B cell (primary cell): ENCODE results near the gene AFAP1L1. TPM values are rescaled to one million over a fixed set of nuclear protein-coding genes. Genes with fewer than 3 reads are reported as not detected.

ENCODE experiments used
- ATAC-seq: fragments of 200-7000 bp; cut with Tn5 transposase; one replicate; pipeline ENCODE4 v1.10.0; 2021; ENCODE audit warnings: low read depth, mild to moderate bottlenecking, moderate number of reproducible peaks, moderate library complexity
- CTCF ChIA-PET: fragments of 350-600 bp; sonication (Branson Sonifier 250); formaldehyde crosslinking; loops from one replicate; lab custom pipeline; 2021; ENCODE audit warnings: antibody characterized with exemption, inconsistent platforms; lab: Charles Lee
- POLR2A ChIA-PET: fragments of 350-600 bp; sonication (Branson Sonifier 250); formaldehyde crosslinking; loops from one replicate; lab custom pipeline; 2021; ENCODE audit warnings: antibody characterized with exemption; lab: Charles Lee
- DNase-seq: peaks from one replicate; pipeline ENCODE4 v3.0.0; 2013
- H2AFZ ChIP-seq: 2 replicates; pipeline ENCODE4 v1.6.1; 2012; ENCODE audit warnings: mild to moderate bottlenecking, low read depth, low read length; ENCODE audit not compliant: insufficient read depth, poor library complexity, severe bottlenecking
- H3K27ac ChIP-seq, 2 donors: 1 replicate in 1 of 2; 2 replicates in 1 of 2; pipeline ENCODE4 v1.5.1; 2012 to 2013; ENCODE audit warnings: low read length in 2 of 2, mild to moderate bottlenecking in 2 of 2, moderate library complexity in 1 of 2
- H3K27me3 ChIP-seq, 4 experiments: fragments of 200-600 bp in 1 of 4; sonication (generic) in 1 of 4; replicated peaks in 1 of 4; 1 replicate in 2 of 4; 2 replicates in 2 of 4; pipeline versions ENCODE4 v1.6.1 to v1.7.0; 2013 to 2016; ENCODE audit warnings: low read length in 3 of 4, mild to moderate bottlenecking in 2 of 4, mixed read lengths in 1 of 4, moderate library complexity in 1 of 4; ENCODE audit not compliant: insufficient read depth in 4 of 4, control insufficient read depth in 3 of 4; ENCODE audit errors: control extremely low read depth in 1 of 4
- H3K36me3 ChIP-seq, 2 experiments: replicated peaks in 1 of 2; 1 replicate in 1 of 2; 2 replicates in 1 of 2; pipeline versions ENCODE4 v1.6.1 to v1.7.1; 2013; ENCODE audit warnings: low read length in 1 of 2; ENCODE audit not compliant: insufficient read depth in 2 of 2, control insufficient read depth in 1 of 2; ENCODE audit errors: control extremely low read depth in 1 of 2, extremely low read depth in 1 of 2
- H3K4me1 ChIP-seq, 2 donors: fragments of 200-600 bp in 1 of 2; sonication (generic) in 1 of 2; 1 replicate in 1 of 2; 2 replicates in 1 of 2; pipeline versions ENCODE4 v1.5.1 to v1.6.1; 2013 to 2017; ENCODE audit warnings: low read length in 2 of 2; ENCODE audit not compliant: control insufficient read depth in 2 of 2, insufficient read depth in 2 of 2
- H3K4me2 ChIP-seq: replicated peaks from 2 replicates; pipeline ENCODE3; 2012; ENCODE audit warnings: mild to moderate bottlenecking, low read depth, low read length; ENCODE audit not compliant: poor library complexity, severe bottlenecking
- H3K4me3 ChIP-seq, 5 experiments: fragments of 200-600 bp in 1 of 5; sonication (generic) in 1 of 5; 1 replicate in 3 of 5; 2 replicates in 2 of 5; pipeline versions ENCODE4 v1.5.1 to v1.7.0; 2011 to 2016; ENCODE audit warnings: low read length in 4 of 5, mild to moderate bottlenecking in 4 of 5, low read depth in 2 of 5, control low read depth in 1 of 5, moderate library complexity in 1 of 5; ENCODE audit not compliant: insufficient read depth in 1 of 5; ENCODE audit errors: control extremely low read depth in 1 of 5, extremely low read depth in 1 of 5
- H3K79me2 ChIP-seq: fragments of 200-600 bp; sonication (generic); one replicate; pipeline ENCODE4 v1.6.0; 2016; ENCODE audit warnings: low read length; ENCODE audit not compliant: control insufficient read depth, insufficient read depth
- H3K9ac ChIP-seq: fragments of 200-600 bp; sonication (generic); 2 replicates; pipeline ENCODE4 v1.6.1; 2017; ENCODE audit warnings: mild to moderate bottlenecking, low read length, moderate library complexity
- H3K9me3 ChIP-seq, 3 donors: one replicate each; pipeline versions ENCODE4 v1.6.1 to v1.7.1; 2013; ENCODE audit warnings: low read length in 2 of 3; ENCODE audit not compliant: control insufficient read depth in 2 of 3, insufficient read depth in 1 of 3; ENCODE audit errors: control extremely low read depth in 1 of 3
- H4K20me1 ChIP-seq: 2 replicates; pipeline ENCODE4 v1.6.0; 2012; ENCODE audit warnings: mild to moderate bottlenecking, low read length; ENCODE audit not compliant: insufficient read depth, control insufficient read depth, poor library complexity, severe bottlenecking
- H3K27ac Mint-ChIP-seq: one replicate; pipeline ENCODE4 v1.8.0; 2021; ENCODE audit warnings: mixed read lengths
- H3K27me3 Mint-ChIP-seq: one replicate; pipeline ENCODE4 v1.8.0; 2021; ENCODE audit warnings: mixed read lengths
- H3K4me1 Mint-ChIP-seq: one replicate; pipeline ENCODE4 v1.8.0; 2021; ENCODE audit warnings: mixed read lengths
- H3K4me3 Mint-ChIP-seq: one replicate; pipeline ENCODE4 v1.8.0; 2021; ENCODE audit warnings: mixed read lengths
- H3K9me3 Mint-ChIP-seq: one replicate; pipeline ENCODE4 v1.8.0; 2022; ENCODE audit warnings: mixed read lengths; ENCODE audit not compliant: insufficient read depth
- CTCF ChIP-seq: fragments of 200-600 bp; IDR thresholded peaks from one replicate; pipeline ENCODE4 v1.8.0; 2022; ENCODE audit warnings: antibody characterized with exemption, mild to moderate bottlenecking
- EZH2 ChIP-seq: IDR thresholded peaks from 2 replicates; pipeline ENCODE4 v1.6.1; 2012; ENCODE audit warnings: borderline replicate concordance, low read depth, mild to moderate bottlenecking, moderate library complexity, low read length; ENCODE audit not compliant: insufficient read depth, poor library complexity, severe bottlenecking
- WGBS: methylation state at CpG from one replicate; pipeline ENCODE4 v1.1.5; 2013; ENCODE audit warnings: missing lambda C conversion rate; ENCODE audit not compliant: insufficient coverage; 5-methylcytosine and 5-hydroxymethylcytosine counted together
- intact Hi-C: fragments of 100-400 bp; cut with micrococcal nuclease; formaldehyde crosslinking; loops from one replicate; pipeline ENCODE4 v1.10.0; 2022
- polyA plus RNA-seq: library from polyadenylated mRNA; depleted of rRNA; stranded (reverse); fragments of >200 nt; gene quantifications from 2 replicates; pipeline ENCODE4 v1.2.3, GENCODE V29; 2012
- total RNA-seq, 2 donors: library from RNA; stranded (reverse); fragments of 120-200 nt in 1 of 2; gene quantifications; 1 replicate in 1 of 2; 2 replicates in 1 of 2; pipeline versions ENCODE4 v1.2.3 to v1.2.4, GENCODE V29; 2013 to 2022

The AFAP1L1 gene
- total and polyA plus RNA-seq, 2 donors (not counting 1 experiment from before 2014, with no cell fraction given) = not detected

GRCh38 chr5:149366169-149366729, 94.6 kb downstream of the AFAP1L1 start:
- no peak for DNase-seq
- TF ChIP-seq CTCF (no peak), EZH2 (no peak)
- Histone ChIP-seq H3K4me3 (no peak overlapping the region), H3K4me1 (peaks cover 0 to 6% of the 10 kb centered on the region in 2 donors), H4K20me1 (no peaks in the 10 kb centered on the region), H3K4me2 (no peak overlapping the region), H3K27ac (no peak overlapping the region), H3K27me3 (no peaks in the 10 kb centered on the region), H3K79me2 (peaks cover 4% of the 10 kb centered on the region), H3K9ac (no peak overlapping the region), H3K9me3 (no peaks in the 10 kb centered on the region), H2AFZ (no peak overlapping the region), H3K36me3 (peaks cover 0 to 3% of the 10 kb centered on the region in 2 experiments)
- Mint-ChIP-seq H3K27ac (no peak overlapping the region), H3K9me3 (no peaks in the 10 kb centered on the region), H3K27me3 (no peaks in the 10 kb centered on the region), H3K4me1 (peaks cover 6% of the 10 kb centered on the region), H3K4me3 (no peak overlapping the region)
- no CpG with 5 or more reads among the region's 1 CpG for WGBS
- intact Hi-C loops = no loop called here
- ChIA-PET POLR2A (no interaction called here), CTCF (interaction anchor here (0.6 to 8.0 kb wide), 15 partner anchors 11 to 239 kb away, joined by 3 to 134 read pairs (median 4); partner anchors contain the start of genes CSNK1A1 and GRPEL2)
- ATAC-seq = no peak

- Mint-ChIP-seq H3K9me3 (no peaks in the 10 kb centered on the region), H3K27me3 (no peaks in the 10 kb centered on the region), H3K4me1 (peaks cover 9% of the 10 kb centered on the region), H3K27ac (no peak overlapping the region), H3K4me3 (no peak overlapping the region)
- H3K27me3 ChIP-seq = no peaks in the 10 kb centered on the region
- intact Hi-C loops = loop anchor here (1.0 kb wide), 1 partner anchor 10 kb away; no protein-coding TSS in a partner anchor
- DNase-seq (peak; percentile 68), ATAC-seq (peak; percentile 69)
- peaks cover 4% of the 10 kb centered on the region for H3K79me2 ChIP-seq
- WGBS = 68% methylated on average over 11 of the region's 14 CpGs
- ChIA-PET POLR2A (interaction anchor here (2.0 kb wide), 1 partner anchor 22 kb away, joined by 5 read pairs; the partner anchor contains the start of gene GRPEL2), CTCF (interaction anchor here (0.7 to 8.0 kb wide), 17 partner anchors 9 to 197 kb away, joined by 3 to 134 read pairs (median 8); partner anchors contain the start of genes CSNK1A1, GRPEL2 and PCYOX1L)
- H3K4me1 ChIP-seq = peaks cover 0 to 6% of the 10 kb centered on the region in 2 donors
- no peak overlapping the region for H3K9ac ChIP-seq
- peak; percentile 76 for TF ChIP-seq CTCF
- TF ChIP-seq EZH2 = no peak
- no peak overlapping the region for H3K27ac ChIP-seq
- no peak overlapping the region for H3K4me3 ChIP-seq
- no peak overlapping the region for H3K4me2 ChIP-seq
- no peaks in the 10 kb centered on the region for H4K20me1 ChIP-seq
- H2AFZ ChIP-seq = no peak overlapping the region
- H3K9me3 ChIP-seq = no peaks in the 10 kb centered on the region
- H3K36me3 ChIP-seq = peaks cover 0 to 3% of the 10 kb centered on the region in 2 experiments
These were observed 95.8 kb downstream of the AFAP1L1 start for GRCh38 chr5:149367249-149367971.
